H1 (cell line): ENCODE data around the gene IGF2BP3. TPM values are rescaled to one million over a fixed set of nuclear protein-coding genes. Genes with fewer than 3 reads are reported as not detected.

Experiments used
- ATF2 ChIP-seq: IDR thresholded peaks from 2 replicates; pipeline ENCODE4 v1.6.1; 2012; ENCODE audit warnings: low read length, inconsistent platforms
- HDAC6 ChIP-seq: IDR thresholded peaks from one replicate; pipeline ENCODE4 v1.7.1; 2012; ENCODE audit warnings: low read depth, mild to moderate bottlenecking, inconsistent platforms, low read length, moderate library complexity
- JUN ChIP-seq: IDR thresholded peaks from 2 replicates; pipeline ENCODE4 v1.6.1; 2011; ENCODE audit warnings: low read depth, mild to moderate bottlenecking, improper control_type of control experiment, low read length
- KDM1A ChIP-seq: fragments of 200-600, 300-600 bp; sonication (generic); IDR thresholded peaks from 2 replicates; pipeline ENCODE4 v1.7.1; 2016; ENCODE audit warnings: mild to moderate bottlenecking, low read length, borderline replicate concordance
- MAFK ChIP-seq: IDR thresholded peaks from 2 replicates; pipeline ENCODE4 v1.6.1; 2012; ENCODE audit warnings: low read depth, mild to moderate bottlenecking, improper control_type of control experiment, low read length
- RFX5 ChIP-seq: IDR thresholded peaks from 2 replicates; pipeline ENCODE4 v1.6.1; 2011; ENCODE audit warnings: low read depth, low read length, improper control_type of control experiment, borderline replicate concordance
- SIRT6 ChIP-seq: IDR thresholded peaks from one replicate; pipeline ENCODE4 v1.7.1; 2012; ENCODE audit warnings: low read length, inconsistent platforms
- USF2 ChIP-seq: IDR thresholded peaks from 2 replicates; pipeline ENCODE4 v1.6.1; 2011; ENCODE audit warnings: low read length, improper control_type of control experiment
- YY1 ChIP-seq: IDR thresholded peaks from 2 replicates; pipeline ENCODE4 v1.6.1; 2011; ENCODE audit warnings: low read depth, mild to moderate bottlenecking, low read length
- polyA plus RNA-seq, 7 experiments: library from polyadenylated mRNA; depleted of rRNA in 3 of 7; stranded (reverse) in 5 of 7; unstranded in 2 of 7; fragments of >200 nt in 5 of 7; fragments of 200-250 nt in 2 of 7; gene quantifications; 1 replicate in 5 of 7; 2 replicates in 1 of 7; 4 replicates in 1 of 7; pipeline versions ENCODE4 v1.2.1 to v1.2.3, GENCODE V29; 2011 to 2013; ENCODE audit warnings: missing spikeins in 2 of 7, mixed read lengths in 2 of 7
- total RNA-seq: library from RNA; stranded (reverse); fragmentation: NEBNext Ultra II Directional; extraction: Animal tissue kit (Norgen Biotek cat#: 25700); gene quantifications from 2 replicates; pipeline ENCODE4 v1.2.1, GENCODE V29; 2021

Gene IGF2BP3
- total and polyA plus RNA-seq, 2 of the 8 experiments (the other 6 are each of a cell fraction or from before 2014, with no cell fraction given): 66.3 to 193 TPM

GRCh38 chr7:23279819-23280525 is 190.3 kb downstream of the IGF2BP3 start (continued):
- no peak for TF ChIP-seq MAFK
- no peak for TF ChIP-seq ATF2
- no peak for TF ChIP-seq HDAC6
- no peak for TF ChIP-seq KDM1A
- no peak for TF ChIP-seq JUN
- no peak for TF ChIP-seq RFX5
- TF ChIP-seq YY1: no peak
- TF ChIP-seq USF2: no peak
- no peak for TF ChIP-seq SIRT6
